GM23248 (cell line): ENCODE results near the gene NBEAL1.

Source experiments
- EZH2 ChIP-seq: fragments of 200-600 bp; sonication (generic); IDR thresholded peaks from 2 replicates; pipeline ENCODE4 v1.6.1; 2018; ENCODE audit warnings: antibody characterized with exemption, mild to moderate bottlenecking; ENCODE audit not compliant: insufficient read depth, poor library complexity, severe bottlenecking
- EZH2phosphoT487 ChIP-seq: fragments of 200-600 bp; sonication (generic); IDR thresholded peaks from 2 replicates; pipeline ENCODE4 v1.6.1; 2018; ENCODE audit warnings: antibody characterized with exemption, moderate library complexity, mild to moderate bottlenecking, low read depth; ENCODE audit not compliant: insufficient read depth

DNA sequence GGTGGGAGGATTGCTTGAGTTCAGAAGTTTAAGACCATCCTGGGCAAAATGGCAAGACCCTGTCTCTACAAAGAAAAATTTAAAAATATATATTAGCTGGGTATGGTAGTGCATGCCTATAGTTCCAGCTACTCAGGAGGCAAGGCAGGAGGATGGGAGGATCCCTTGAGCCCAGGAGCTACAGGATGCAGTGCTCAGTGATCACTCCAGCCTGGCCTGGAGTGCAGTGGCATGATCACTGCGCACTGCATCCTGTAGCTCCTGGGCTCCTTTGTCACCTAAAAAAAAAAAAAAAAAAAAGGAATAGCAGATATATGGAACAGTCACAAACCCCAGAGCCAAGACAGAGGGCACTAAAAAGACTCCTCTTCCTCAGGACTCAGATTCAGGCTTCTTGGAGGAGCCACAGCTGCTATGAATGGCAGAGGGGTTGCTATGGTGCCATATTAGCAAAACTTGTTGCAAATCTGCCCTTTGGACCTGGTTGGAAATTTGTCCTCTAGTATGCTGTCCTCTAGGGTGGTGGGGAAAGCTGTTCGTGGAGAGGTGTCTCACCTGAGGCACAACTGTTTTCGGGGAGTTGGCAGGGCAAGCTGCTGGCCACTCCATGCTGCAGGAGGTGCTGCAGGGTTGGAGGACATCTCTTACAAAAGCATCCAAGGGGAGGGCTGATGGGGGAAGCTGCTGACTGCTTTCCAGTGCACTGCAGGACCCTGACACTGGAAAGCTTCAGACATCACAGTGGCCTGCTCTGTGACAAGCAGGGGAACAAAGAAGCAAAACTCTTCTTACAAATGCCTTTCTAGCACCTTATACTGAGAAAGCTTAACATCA lies 246.9 kb downstream of the NBEAL1 start:
- TF ChIP-seq EZH2 (no peak), EZH2phosphoT487 (no peak)
